Mesendoderm (in vitro differentiated cells): Measurements from ENCODE around the gene DNAH17.

ENCODE experiments used
- DNase-seq: peaks from one replicate; pipeline ENCODE4 v3.0.0; 2013
- H2AK5ac ChIP-seq: 2 replicates; pipeline ENCODE4 v1.6.1; 2013; ENCODE audit warnings: low read length, inconsistent platforms
- H2BK120ac ChIP-seq: 2 replicates; pipeline ENCODE4 v1.6.1; 2013; ENCODE audit warnings: low read depth, mild to moderate bottlenecking, low read length, moderate library complexity, mixed read lengths
- H2BK15ac ChIP-seq: replicated peaks from 2 replicates; pipeline ENCODE4 v1.6.1; 2013; ENCODE audit warnings: low read depth, mild to moderate bottlenecking, moderate library complexity
- H2BK5ac ChIP-seq: 2 replicates; pipeline ENCODE4 v1.6.1; 2013; ENCODE audit warnings: low read length, inconsistent platforms
- H3K18ac ChIP-seq: 2 replicates; pipeline ENCODE4 v1.6.1; 2013; ENCODE audit warnings: mild to moderate bottlenecking, low read length, mixed read lengths
- H3K23ac ChIP-seq: one replicate; pipeline ENCODE4 v1.6.1; 2013; ENCODE audit warnings: low read length
- H3K27ac ChIP-seq: 2 replicates; pipeline ENCODE4 v1.5.1; 2013; ENCODE audit warnings: low read depth, mild to moderate bottlenecking, inconsistent platforms, low read length, moderate library complexity
- H3K27me3 ChIP-seq: 2 replicates; pipeline ENCODE4 v1.6.1; 2013; ENCODE audit warnings: low read length, control low read depth, mild to moderate bottlenecking, inconsistent platforms; ENCODE audit not compliant: insufficient read depth, poor library complexity
- H3K36me3 ChIP-seq: 2 replicates; pipeline ENCODE4 v1.6.1; 2013; ENCODE audit warnings: low read length, inconsistent platforms; ENCODE audit not compliant: control insufficient read depth, insufficient read depth
- H3K4ac ChIP-seq: one replicate; pipeline ENCODE4 v1.6.1; 2013; ENCODE audit warnings: low read depth, mild to moderate bottlenecking, low read length, moderate library complexity
- H3K4me1 ChIP-seq: 2 replicates; pipeline ENCODE4 v1.6.1; 2013; ENCODE audit warnings: low read depth, low read length, inconsistent platforms; ENCODE audit not compliant: control insufficient read depth
- H3K4me2 ChIP-seq: 2 replicates; pipeline ENCODE4 v1.6.1; 2013; ENCODE audit warnings: low read length
- H3K4me3 ChIP-seq: 2 replicates; pipeline ENCODE4 v1.5.1; 2013; ENCODE audit warnings: mild to moderate bottlenecking, low read length
- H3K56ac ChIP-seq: one replicate; pipeline ENCODE4 v1.6.1; 2013; ENCODE audit warnings: low read length
- H3K79me1 ChIP-seq: 2 replicates; pipeline ENCODE4 v1.6.1; 2013; ENCODE audit warnings: low read length, inconsistent platforms
- H3K79me2 ChIP-seq: 2 replicates; pipeline ENCODE4 v1.6.1; 2013; ENCODE audit warnings: mild to moderate bottlenecking, low read length; ENCODE audit not compliant: control insufficient read depth, insufficient read depth
- H3K9ac ChIP-seq: 2 replicates; pipeline ENCODE4 v1.6.1; 2013; ENCODE audit warnings: low read length, inconsistent platforms
- H4K5ac ChIP-seq: one replicate; pipeline ENCODE4 v1.6.1; 2013; ENCODE audit warnings: low read length
- H4K8ac ChIP-seq: one replicate; pipeline ENCODE4 v1.6.1; 2013; ENCODE audit warnings: low read depth, mild to moderate bottlenecking, control low read depth, low read length, moderate library complexity
- WGBS: extraction: QIAGEN DNeasy Blood & Tissue Kit; methylation state at CpG from one replicate; pipeline ENCODE4 v1.1.7; 2013; ENCODE audit warnings: low lambda C conversion rate, missing lambda C conversion rate; ENCODE audit not compliant: insufficient coverage; ENCODE audit errors: extremely low coverage; 5-methylcytosine and 5-hydroxymethylcytosine counted together

DNAH17 gene

DNA sequence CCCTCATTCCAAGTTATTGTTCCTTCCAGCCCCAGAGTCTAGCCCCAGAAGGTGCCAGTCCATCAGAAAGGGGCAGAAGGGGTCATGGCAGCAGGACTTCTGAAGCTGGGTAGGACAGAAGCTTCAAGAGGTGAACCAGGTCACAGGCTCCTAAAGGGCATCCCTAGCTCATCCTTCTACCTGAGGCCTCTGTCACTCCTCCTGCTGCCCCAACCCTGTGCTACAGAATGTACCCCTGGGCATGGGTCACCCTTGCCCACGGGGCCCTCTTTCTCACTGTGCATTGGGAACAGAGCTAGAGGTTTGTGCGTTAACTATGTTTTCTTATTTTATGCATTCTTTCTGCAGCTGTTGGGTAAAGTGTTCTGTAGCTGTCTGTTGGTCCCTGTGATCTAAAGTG is 46.5 kb downstream of the DNAH17 start:
- H3K27me3 ChIP-seq: no peaks in the 10 kb centered on the region
- H3K9ac ChIP-seq: no peak overlapping the region
- H3K23ac ChIP-seq: no peak overlapping the region
- H3K56ac ChIP-seq: no peak overlapping the region
- no peak overlapping the region for H2BK15ac ChIP-seq
- no peak overlapping the region for H3K4me2 ChIP-seq
- H2BK120ac ChIP-seq: no peak overlapping the region
- no peak for DNase-seq
- no peaks in the 10 kb centered on the region for H3K79me1 ChIP-seq
- H3K36me3 ChIP-seq: no peaks in the 10 kb centered on the region
- no peak overlapping the region for H2BK5ac ChIP-seq
- no peaks in the 10 kb centered on the region for H3K79me2 ChIP-seq
- H3K27ac ChIP-seq: no peak overlapping the region
- no CpG with 5 or more reads among the region's 2 CpGs for WGBS
- no peak overlapping the region for H2AK5ac ChIP-seq
- no peak overlapping the region for H3K4me3 ChIP-seq
- H3K4ac ChIP-seq: no peak overlapping the region
- no peak overlapping the region for H4K8ac ChIP-seq
- H3K18ac ChIP-seq: no peak overlapping the region
- no peak overlapping the region for H4K5ac ChIP-seq
- no peaks in the 10 kb centered on the region for H3K4me1 ChIP-seq

DNA sequence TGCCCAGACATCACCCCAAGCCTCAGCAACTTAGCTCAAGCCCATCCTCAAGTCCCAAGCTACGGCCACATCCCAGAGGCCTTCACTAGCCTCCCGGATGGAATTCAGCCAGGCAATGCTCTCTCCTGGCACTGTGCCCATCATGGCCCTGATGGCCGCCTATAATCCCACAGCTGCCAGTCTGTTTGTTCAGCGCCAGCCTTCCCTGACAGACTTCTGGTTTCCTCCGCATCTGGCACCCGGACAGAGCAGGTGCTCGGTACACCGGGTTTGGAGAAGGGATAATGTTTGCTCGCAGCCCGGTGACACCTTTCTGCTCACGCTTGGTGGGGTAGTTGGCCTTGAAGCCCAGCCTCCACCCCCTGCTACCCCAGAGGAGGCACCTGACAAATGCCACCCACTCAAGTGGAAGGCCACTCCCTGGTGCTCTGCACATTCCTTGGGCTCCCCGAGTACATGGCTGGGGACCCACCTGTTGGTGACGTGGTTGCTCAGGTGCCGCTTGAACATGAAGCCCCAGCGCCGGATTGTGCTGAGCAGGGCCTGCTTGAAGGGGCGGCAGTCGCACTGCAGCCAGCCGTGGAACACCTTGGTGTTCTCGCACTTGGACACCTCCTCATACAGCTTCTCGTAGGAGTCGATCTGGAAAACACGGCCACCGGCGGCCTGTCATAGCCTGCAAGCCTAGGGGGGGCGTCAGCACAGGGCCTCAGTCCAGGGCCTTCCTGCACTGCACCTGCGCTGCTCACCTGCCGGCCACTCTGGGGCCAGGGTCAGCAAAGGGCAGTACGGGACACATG is 47.1 kb downstream of the DNAH17 start:
- Histone ChIP-seq H3K23ac (no peak overlapping the region), H2BK15ac (no peak overlapping the region), H3K79me1 (no peaks in the 10 kb centered on the region), H3K27ac (no peak overlapping the region), H3K4me2 (no peak overlapping the region), H3K27me3 (no peaks in the 10 kb centered on the region), H3K18ac (no peak overlapping the region), H3K4me1 (no peaks in the 10 kb centered on the region), H4K8ac (no peak overlapping the region), H3K36me3 (no peaks in the 10 kb centered on the region), H3K4ac (no peak overlapping the region), H3K79me2 (no peaks in the 10 kb centered on the region), H3K56ac (no peak overlapping the region), H2BK5ac (no peak overlapping the region), H2BK120ac (no peak overlapping the region), H2AK5ac (no peak overlapping the region), H3K9ac (no peak overlapping the region), H3K4me3 (no peak overlapping the region), H4K5ac (no peak overlapping the region)
- no peak for DNase-seq
- no CpG with 5 or more reads among the region's 29 CpGs for WGBS

DNA sequence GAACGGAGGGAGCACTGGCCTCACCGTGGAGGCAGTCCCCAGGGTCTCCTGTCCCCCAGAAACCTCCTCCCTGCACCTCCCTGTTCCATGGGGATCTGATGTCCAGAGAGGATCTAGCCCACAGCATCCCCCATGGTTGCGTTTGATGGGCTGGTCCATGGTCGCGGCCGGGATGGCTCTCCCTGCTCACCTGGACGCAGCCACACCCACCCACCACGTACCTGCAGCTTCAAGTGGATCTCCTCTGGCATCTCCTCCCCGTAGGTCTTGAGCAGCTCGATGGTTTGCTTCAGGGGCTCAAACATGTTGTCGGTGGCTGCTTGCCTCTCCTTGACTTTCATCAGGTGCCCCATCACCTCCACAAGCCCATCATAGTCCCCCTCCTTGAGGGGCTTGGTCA is 47.9 kb downstream of the DNAH17 start:
- no peak overlapping the region for H3K56ac ChIP-seq
- H4K8ac ChIP-seq: no peak overlapping the region
- H2BK15ac ChIP-seq: no peak overlapping the region
- no peak overlapping the region for H3K4me2 ChIP-seq
- H2BK120ac ChIP-seq: no peak overlapping the region
- no peaks in the 10 kb centered on the region for H3K27me3 ChIP-seq
- no peak overlapping the region for H3K27ac ChIP-seq
- no CpG with 5 or more reads among the region's 11 CpGs for WGBS
- H2AK5ac ChIP-seq: no peak overlapping the region
- H4K5ac ChIP-seq: no peak overlapping the region
- no peaks in the 10 kb centered on the region for H3K36me3 ChIP-seq
- no peaks in the 10 kb centered on the region for H3K4me1 ChIP-seq
- no peak overlapping the region for H2BK5ac ChIP-seq
- H3K23ac ChIP-seq: no peak overlapping the region
- H3K4me3 ChIP-seq: no peak overlapping the region
- no peak overlapping the region for H3K4ac ChIP-seq
- no peaks in the 10 kb centered on the region for H3K79me2 ChIP-seq
- no peak for DNase-seq
- H3K9ac ChIP-seq: no peak overlapping the region
- no peak overlapping the region for H3K18ac ChIP-seq
- H3K79me1 ChIP-seq: no peaks in the 10 kb centered on the region

DNA sequence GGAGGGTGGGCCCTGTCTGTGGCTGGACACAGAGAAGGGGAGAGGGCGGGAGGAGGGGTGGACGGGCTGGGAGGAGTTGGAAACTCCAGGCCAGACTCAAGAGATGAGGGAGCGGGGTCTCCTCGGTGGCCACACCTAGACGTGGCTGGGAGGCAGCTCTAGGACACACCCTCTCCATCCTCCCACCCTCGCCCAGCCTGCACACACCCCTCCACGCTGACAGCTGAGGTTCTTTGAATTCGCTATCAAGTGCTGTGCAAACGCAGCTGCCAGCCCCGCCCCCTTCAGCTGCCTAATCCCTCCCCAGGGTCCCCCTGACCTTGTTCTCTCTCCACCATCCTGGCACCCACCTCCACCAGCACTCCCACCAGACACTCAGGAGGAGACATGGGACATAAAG is 48.7 kb downstream of the DNAH17 start:
- no peak for DNase-seq
- no peak overlapping the region for H4K8ac ChIP-seq
- H3K79me2 ChIP-seq: no peaks in the 10 kb centered on the region
- no peak overlapping the region for H3K4ac ChIP-seq
- no CpG with 5 or more reads among the region's 10 CpGs for WGBS
- H3K79me1 ChIP-seq: no peaks in the 10 kb centered on the region
- no peak overlapping the region for H2AK5ac ChIP-seq
- H3K4me1 ChIP-seq: no peaks in the 10 kb centered on the region
- H3K23ac ChIP-seq: no peak overlapping the region
- H3K36me3 ChIP-seq: no peaks in the 10 kb centered on the region
- no peak overlapping the region for H2BK120ac ChIP-seq
- H3K56ac ChIP-seq: no peak overlapping the region
- no peak overlapping the region for H3K4me3 ChIP-seq
- no peak overlapping the region for H2BK15ac ChIP-seq
- no peak overlapping the region for H3K27ac ChIP-seq
- no peak overlapping the region for H3K18ac ChIP-seq
- H3K4me2 ChIP-seq: no peak overlapping the region
- no peak overlapping the region for H4K5ac ChIP-seq
- no peaks in the 10 kb centered on the region for H3K27me3 ChIP-seq
- no peak overlapping the region for H2BK5ac ChIP-seq
- no peak overlapping the region for H3K9ac ChIP-seq

DNA sequence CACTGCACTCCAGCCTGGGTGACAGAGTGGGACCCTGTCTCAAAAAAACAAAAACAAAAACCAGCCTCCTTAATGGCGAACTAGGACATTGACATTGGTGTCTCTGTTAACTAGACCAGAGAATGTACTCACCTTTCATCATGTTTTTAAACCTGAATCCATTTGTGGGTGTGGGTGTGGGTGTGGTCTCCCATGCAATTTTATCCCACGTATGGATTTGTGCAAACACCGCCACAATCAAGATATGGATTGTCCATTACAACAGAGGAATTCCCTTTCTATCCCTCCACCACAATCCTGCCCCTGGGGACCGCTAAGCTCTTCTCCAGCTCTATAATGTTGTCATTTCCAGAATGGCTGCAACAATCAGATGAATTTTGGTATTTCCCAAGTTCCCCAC is 49.9 kb downstream of the DNAH17 start:
- no peak overlapping the region for H3K4me2 ChIP-seq
- no peak overlapping the region for H3K18ac ChIP-seq
- no peak overlapping the region for H3K56ac ChIP-seq
- H3K4ac ChIP-seq: no peak overlapping the region
- no peak overlapping the region for H2BK15ac ChIP-seq
- H2BK5ac ChIP-seq: no peak overlapping the region
- H3K4me1 ChIP-seq: no peaks in the 10 kb centered on the region
- DNase-seq: no peak
- H3K79me1 ChIP-seq: no peaks in the 10 kb centered on the region
- no peaks in the 10 kb centered on the region for H3K36me3 ChIP-seq
- no peak overlapping the region for H3K27ac ChIP-seq
- no peak overlapping the region for H3K23ac ChIP-seq
- WGBS: no CpG with 5 or more reads among the region's 4 CpGs
- H3K79me2 ChIP-seq: no peaks in the 10 kb centered on the region
- H2BK120ac ChIP-seq: no peak overlapping the region
- H3K27me3 ChIP-seq: no peaks in the 10 kb centered on the region
- no peak overlapping the region for H4K5ac ChIP-seq
- H3K9ac ChIP-seq: no peak overlapping the region
- no peak overlapping the region for H3K4me3 ChIP-seq
- H2AK5ac ChIP-seq: no peak overlapping the region
- no peak overlapping the region for H4K8ac ChIP-seq
